Mesothelial cell of epicardium (in vitro differentiated cells): Measurements from ENCODE around the gene UBE2N. TPM values are rescaled to one million over a fixed set of nuclear protein-coding genes. Genes with fewer than 3 reads are reported as not detected.
A peak's percentile ranks its signal among the peaks of the same experiment; 100 is the strongest.

ENCODE experiments used
- DNase-seq, 2 experiments: peaks; one replicate each; pipeline ENCODE4 v3.0.0; 2021; ENCODE audit warnings: low spot score in 2 of 2; ENCODE audit not compliant: unreplicated experiment in 2 of 2
- H3K27ac Mint-ChIP-seq: 2 replicates; pipeline ENCODE4 v1.8.0; 2021; ENCODE audit warnings: mixed read lengths
- H3K27me3 Mint-ChIP-seq: 2 replicates; pipeline ENCODE4 v1.8.0; 2021; ENCODE audit warnings: low read depth, mixed read lengths
- H3K36me3 Mint-ChIP-seq: 2 replicates; pipeline ENCODE4 v1.8.0; 2021; ENCODE audit warnings: mixed read lengths
- H3K4me1 Mint-ChIP-seq: 2 replicates; pipeline ENCODE4 v1.8.0; 2021; ENCODE audit warnings: mixed read lengths
- H3K4me3 Mint-ChIP-seq: 2 replicates; pipeline ENCODE4 v1.8.0; 2021; ENCODE audit warnings: mild to moderate bottlenecking, moderate library complexity, mixed read lengths
- H3K9me3 Mint-ChIP-seq: 2 replicates; pipeline ENCODE4 v1.8.0; 2021; ENCODE audit warnings: mixed read lengths
- total RNA-seq: library from RNA; stranded (reverse); gene quantifications from 3 replicates; pipeline ENCODE4 v1.2.1, GENCODE V29; 2021
- TF ChIP-seq, protein P1 (sequence below): fragments of 200-600 bp; sonication (generic); IDR thresholded peaks from one replicate; pipeline ENCODE4 v1.5.0; 2021; ENCODE audit warnings: antibody characterized with exemption; ENCODE audit not compliant: unreplicated experiment

UBE2N gene
- total RNA-seq, 1 donor from 2014 or later, result 90.6 TPM

DNA sequence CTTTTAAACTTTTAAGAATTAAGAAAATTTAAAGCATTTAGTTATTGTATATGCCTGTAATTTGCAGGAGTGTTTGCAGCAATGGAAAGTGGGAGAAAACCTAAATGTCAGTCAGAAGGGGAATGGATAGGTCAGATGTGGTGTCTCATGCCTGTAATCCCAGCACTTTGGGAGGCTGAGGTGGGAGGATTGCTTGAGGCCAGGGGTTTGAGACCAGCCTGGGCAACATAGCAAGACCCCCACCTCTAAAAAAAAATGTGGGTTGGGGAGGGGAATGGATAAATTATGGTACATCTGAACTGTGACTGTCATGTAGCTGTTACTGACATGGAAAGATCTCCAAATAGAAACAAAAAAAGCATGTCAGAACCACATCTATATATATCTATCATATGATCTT is 27.6 kb upstream of the UBE2N start:
- H3K27ac Mint-ChIP-seq, result no peak overlapping the region
- H3K4me3 Mint-ChIP-seq, result no peak overlapping the region
- peaks cover 23% of the 10 kb centered on the region for H3K4me1 Mint-ChIP-seq
- no peak for DNase-seq
- H3K36me3 Mint-ChIP-seq, result peaks cover 5% of the 10 kb centered on the region
- TF ChIP-seq, protein P1, sequence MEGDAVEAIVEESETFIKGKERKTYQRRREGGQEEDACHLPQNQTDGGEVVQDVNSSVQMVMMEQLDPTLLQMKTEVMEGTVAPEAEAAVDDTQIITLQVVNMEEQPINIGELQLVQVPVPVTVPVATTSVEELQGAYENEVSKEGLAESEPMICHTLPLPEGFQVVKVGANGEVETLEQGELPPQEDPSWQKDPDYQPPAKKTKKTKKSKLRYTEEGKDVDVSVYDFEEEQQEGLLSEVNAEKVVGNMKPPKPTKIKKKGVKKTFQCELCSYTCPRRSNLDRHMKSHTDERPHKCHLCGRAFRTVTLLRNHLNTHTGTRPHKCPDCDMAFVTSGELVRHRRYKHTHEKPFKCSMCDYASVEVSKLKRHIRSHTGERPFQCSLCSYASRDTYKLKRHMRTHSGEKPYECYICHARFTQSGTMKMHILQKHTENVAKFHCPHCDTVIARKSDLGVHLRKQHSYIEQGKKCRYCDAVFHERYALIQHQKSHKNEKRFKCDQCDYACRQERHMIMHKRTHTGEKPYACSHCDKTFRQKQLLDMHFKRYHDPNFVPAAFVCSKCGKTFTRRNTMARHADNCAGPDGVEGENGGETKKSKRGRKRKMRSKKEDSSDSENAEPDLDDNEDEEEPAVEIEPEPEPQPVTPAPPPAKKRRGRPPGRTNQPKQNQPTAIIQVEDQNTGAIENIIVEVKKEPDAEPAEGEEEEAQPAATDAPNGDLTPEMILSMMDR, result no peak
- no peaks in the 10 kb centered on the region for H3K9me3 Mint-ChIP-seq
- no peaks in the 10 kb centered on the region for H3K27me3 Mint-ChIP-seq

DNA sequence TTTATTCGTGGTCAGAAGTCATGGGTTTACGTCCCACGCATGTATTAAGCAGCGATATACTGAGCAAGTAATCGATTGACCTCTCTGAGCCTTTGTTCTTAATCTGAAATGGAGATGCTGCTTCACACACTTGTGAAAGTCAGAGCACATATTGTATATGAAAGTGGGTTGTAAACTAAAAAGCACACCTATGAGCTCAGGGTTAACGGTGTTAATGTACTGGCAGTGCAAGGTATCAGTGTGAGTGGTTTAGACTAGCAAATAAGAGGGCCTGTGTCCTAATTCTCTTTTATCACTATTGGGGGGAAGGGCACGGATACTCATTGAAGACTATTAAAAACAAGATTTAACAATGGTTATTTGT is 26.2 kb upstream of the UBE2N start:
- peaks cover 5% of the 10 kb centered on the region for H3K36me3 Mint-ChIP-seq
- DNase-seq, result no peak
- H3K4me1 Mint-ChIP-seq, result peaks cover 23% of the 10 kb centered on the region

DNA sequence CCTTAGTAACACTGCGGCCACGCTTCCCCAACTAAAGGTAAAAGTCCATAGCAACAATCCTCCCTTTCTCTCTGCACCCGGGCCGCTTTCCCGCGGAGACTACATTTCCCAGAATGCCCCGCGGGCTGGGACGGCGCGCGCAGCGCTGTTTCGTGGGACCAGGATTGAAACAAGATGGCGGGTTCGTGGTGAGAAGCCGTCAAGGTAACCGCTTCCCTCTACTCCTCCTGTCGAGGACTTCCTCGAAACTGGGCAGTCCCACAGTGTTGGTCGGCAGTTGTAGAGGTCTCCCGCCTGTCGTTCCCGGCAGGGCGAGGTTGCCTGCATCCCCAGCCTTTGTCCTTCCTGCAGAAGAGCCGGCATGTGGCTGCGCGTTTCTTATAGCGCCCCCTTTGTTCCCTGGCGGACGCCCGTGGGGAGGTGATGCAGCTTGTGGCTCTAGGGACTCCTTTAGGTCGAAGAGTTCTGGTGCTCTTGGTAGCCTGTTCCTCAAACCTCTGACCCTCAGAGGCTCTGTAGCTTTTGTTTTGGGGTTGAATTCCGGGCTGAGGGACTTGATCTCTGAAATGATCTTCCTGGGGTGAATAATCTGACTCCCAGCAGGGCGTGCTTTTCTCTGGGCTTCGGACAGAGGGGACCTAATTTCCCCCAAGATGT is 25.7 kb upstream of the UBE2N start, which contains the start of gene MRPL42:
MRPL42 (plus strand) TSS at position 164 of the 657 bp plus-strand sequence. CDS start 1,772 bp downstream, outside the sequence.
- Mint-ChIP-seq H3K9me3 (no peaks in the 10 kb centered on the region), H3K27me3 (no peaks in the 10 kb centered on the region), H3K27ac (peak within 1 kb of the TSS; percentile 98), H3K4me1 (peaks cover 23% of the 10 kb centered on the region), H3K36me3 (peaks cover 5% of the 10 kb centered on the region), H3K4me3 (peak within 1 kb of the TSS; percentile 98)
- TF ChIP-seq, protein P1, result peak; percentile 33
- peak; percentile 75 to 94 for DNase-seq

More for the DNA sequence above, 26.2 kb upstream of the UBE2N start:
- no peaks in the 10 kb centered on the region for H3K27me3 Mint-ChIP-seq
- H3K9me3 Mint-ChIP-seq, result no peaks in the 10 kb centered on the region
- H3K27ac Mint-ChIP-seq, result peak overlapping the region; percentile 98
- peak overlapping the region; percentile 98 for H3K4me3 Mint-ChIP-seq
- TF ChIP-seq, protein P1, result no peak

DNA sequence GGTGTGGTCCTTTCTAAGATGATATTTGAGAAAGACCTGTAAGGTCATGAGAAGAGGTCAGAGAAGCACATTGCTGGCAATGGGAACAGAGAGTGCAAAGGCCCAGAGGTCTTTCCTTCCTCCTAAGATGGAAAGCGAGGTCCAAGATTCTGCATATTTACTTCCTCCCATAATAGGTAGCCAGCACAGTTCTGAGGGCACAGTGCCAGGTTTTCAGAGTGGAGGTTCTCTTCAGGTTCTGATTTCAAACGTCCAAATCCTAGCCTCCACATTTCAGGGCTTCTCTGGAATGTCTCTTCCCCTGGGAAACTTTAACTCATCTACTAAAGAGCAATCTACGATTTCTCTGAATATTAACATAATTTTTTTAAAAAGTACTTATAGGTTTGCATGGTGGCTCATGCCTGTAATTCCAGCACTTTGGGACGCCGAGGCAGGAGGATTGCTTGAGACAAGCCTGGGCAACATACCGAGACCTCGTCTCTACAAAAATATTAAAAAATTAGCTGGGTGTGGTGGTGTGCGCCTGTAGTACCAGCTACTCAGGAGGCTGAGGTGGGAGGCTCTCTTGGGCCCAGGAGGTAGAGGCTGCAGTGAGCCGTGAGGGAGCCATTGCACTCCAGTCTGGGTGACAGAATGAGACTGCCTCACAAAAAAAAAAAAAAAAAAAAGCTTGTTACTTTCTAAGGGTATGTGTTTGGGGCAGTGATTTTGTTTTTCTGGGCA is 25.0 kb upstream of the UBE2N start:
- Mint-ChIP-seq H3K36me3 (peaks cover 5% of the 10 kb centered on the region), H3K4me1 (peaks cover 23% of the 10 kb centered on the region), H3K4me3 (peak overlapping the region; percentile 98), H3K27me3 (no peaks in the 10 kb centered on the region), H3K27ac (peak overlapping the region; percentile 98), H3K9me3 (no peaks in the 10 kb centered on the region)
- DNase-seq, result no peak
- TF ChIP-seq, protein P1, result no peak

DNA sequence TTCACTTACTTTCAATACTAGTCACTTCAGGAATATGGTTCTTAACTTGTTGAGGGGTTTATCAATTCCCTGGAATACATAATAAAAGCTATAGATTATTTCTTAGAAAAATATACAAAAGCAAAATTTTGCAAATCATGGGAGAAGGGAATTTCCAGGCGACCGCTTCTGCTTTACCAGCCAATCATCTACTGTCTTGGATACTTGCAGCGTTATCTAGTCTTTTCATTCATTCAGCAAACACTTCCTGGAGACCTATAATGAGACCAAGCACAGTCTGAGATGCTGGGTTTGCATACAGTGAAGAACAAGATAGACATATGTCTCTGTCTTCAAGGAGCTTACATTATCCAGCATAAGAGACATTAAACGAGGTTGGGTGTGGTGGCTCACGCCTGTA is 24.1 kb upstream of the UBE2N start:
- Mint-ChIP-seq H3K36me3 (peaks cover 5% of the 10 kb centered on the region), H3K4me3 (peak overlapping the region; percentile 36), H3K27me3 (no peaks in the 10 kb centered on the region), H3K27ac (no peak overlapping the region), H3K4me1 (peaks cover 23% of the 10 kb centered on the region), H3K9me3 (no peaks in the 10 kb centered on the region)
- TF ChIP-seq, protein P1, result no peak
- no peak for DNase-seq
